GM18520 (cell line): ENCODE results near the gene CASP10.

Source experiments
- ATAC-seq: cut with Tn5 transposase; IDR thresholded peaks from one replicate; pipeline ENCODE4 v1.9.1; 2021; ENCODE audit not compliant: unreplicated experiment

Gene CASP10

DNA sequence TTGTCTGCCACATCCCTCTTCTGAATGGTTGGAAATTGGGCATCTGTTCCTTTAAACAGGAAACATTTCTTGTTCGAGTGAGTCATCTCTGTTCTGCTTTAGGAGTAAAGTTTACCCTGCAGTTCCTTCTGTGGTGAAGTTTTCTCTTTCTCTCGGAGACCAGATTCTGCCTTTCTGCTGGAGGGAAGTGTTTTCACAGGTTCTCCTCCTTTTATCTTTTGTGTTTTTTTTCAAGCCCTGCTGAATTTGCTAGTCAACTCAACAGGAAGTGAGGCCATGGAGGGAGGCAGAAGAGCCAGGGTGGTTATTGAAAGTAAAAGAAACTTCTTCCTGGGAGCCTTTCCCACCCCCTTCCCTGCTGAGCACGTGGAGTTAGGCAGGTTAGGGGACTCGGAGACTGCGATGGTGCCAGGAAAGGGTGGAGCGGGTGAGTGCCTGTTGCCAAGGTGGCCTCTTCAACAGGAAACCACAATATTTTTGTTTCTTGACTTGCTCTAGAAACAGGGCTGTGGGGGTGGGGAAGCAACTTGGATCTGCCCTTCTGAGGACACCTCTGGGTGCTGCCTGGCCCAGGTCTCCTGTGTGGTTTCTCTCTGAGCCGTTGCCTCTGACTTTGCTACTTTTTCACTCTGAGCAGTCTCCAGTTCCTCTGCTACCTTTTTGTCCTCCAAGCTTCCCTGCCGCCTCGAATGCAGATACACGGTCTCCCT, 75.2 kb downstream of the CASP10 start:
- ATAC-seq, result peak; percentile 47

DNA sequence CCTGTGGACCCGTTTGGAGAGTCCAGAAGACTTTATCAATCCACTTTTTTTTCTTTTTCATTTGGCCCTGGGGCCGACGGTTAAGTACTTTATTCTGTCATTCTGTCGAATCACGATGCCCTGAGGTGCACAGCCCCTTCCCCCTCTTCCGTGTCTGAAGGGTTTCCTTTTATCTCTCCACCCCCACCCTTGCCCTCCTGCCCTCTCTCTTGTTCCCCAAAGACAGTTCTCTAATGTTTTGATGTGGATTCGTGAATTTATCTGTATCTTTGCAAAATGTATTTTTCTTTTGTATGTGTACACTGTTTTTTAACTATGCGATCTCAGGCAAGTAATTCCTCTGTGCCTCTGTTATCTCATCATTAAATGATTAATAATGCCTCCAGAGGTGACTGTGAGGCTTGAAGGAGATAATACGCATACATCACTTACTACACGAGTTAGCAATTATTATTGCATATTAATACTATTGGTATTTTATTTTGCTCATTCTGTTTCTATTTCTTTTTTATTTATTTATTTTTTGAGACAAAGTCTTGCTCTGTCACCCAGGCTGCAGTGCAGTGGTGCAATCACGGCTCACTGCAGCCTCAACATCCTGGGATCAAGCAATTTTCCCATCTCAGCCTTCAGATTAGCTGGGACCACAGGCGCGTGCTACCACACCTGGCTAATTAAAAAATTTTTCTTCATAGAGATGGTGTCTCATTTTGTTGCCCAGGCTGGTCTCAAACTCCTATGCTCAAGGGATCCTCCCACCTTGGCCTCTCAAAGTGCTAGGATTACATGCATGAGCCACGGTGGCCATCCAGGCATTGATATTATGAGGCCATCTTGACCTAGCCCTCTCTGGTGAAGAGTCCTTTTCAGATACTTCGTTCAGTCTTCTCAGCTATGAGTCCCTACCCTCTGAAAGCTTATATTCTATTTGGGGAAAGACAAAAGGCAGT, 76.0 kb downstream of the CASP10 start:
- no peak for ATAC-seq

DNA sequence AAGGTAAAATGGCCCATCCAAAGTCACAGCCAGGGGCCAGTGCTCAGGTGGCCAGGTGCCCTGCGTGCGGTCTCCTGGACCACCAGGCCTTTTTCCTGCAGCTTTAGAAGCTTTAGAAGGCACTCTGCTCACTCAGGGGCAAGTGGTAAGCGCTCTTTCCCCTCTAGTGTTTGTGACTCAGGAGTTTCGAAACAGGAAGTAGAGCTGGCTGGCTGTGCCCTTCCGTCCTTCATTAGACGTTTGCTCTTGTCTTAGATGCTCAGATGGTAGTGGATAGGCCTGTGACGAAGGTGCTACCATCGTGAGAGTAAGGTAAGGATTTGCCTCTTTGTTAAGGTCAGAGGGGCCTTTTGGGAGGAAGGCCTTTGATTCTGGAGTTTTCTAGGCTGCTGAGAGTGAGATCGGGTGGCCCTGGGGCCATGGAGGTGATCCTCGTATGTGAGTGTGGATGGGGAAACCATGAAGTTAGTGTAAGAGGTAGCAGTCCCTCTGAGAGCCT, 77.4 kb downstream of the CASP10 start, which contains the start of gene CASP8:
TSS of gene CASP8 (plus strand) at position 235 of the 499 bp plus-strand sequence. CDS start 5,951 bp downstream, outside the sequence.
- ATAC-seq, result no peak

DNA sequence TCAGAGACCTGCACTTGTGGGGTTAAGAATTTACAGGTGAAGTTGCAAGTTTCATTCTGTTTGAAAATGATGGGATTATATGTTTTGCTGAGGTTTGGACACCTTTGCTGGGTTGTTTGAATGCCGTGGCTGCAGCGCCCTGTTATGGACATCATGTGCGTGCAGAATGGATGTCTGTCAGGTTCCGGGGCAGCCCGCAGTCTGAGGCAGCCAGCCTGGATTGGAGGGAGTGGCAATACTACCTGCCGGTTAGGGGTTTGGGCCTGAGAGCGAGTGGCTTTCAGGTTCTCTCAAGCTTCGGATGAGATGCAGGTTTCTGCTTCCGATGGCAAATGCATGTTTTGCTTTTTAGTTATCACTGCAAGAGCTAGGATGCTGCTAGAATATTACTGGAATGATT, 78.5 kb downstream of the CASP10 start:
- no peak for ATAC-seq

DNA sequence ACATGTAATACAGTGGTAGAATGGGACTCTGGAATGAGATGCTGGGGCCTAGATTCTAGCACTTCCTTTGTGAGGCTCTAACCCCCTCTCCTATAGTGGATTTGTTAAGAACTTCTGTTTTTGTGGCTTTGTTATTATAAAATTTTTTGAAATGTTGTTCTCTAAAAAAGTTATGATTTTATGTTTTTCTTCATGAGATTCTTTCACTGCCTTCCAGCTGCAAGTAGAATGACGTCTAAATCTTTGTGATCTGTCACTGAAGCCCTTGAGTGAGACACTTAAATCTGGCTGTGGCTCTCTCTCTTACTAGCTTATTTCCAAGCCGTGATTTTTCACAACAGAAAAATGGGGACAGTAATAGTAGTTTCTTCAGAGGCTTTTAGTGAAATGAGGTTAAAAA, 79.0 kb downstream of the CASP10 start:
- ATAC-seq, result no peak

DNA sequence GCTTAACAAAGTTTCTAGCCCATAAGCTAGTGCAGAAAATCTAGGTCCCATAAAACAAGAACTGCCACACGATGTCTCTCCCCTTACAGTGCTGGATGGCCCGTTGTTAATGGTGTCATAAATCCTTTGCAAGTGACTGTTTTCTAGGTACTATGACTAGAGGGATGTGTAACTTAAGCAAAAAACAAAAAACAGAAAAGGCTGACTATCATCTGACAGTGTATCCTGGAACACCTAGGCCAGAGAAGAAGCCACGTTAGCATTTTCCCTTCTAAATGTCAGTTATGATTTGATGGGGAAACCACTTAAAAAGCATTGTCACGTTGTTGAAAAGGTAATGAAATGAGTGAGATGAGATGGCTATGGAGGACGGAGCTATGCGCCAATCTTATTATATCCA, 79.8 kb downstream of the CASP10 start:
- ATAC-seq, result no peak

DNA sequence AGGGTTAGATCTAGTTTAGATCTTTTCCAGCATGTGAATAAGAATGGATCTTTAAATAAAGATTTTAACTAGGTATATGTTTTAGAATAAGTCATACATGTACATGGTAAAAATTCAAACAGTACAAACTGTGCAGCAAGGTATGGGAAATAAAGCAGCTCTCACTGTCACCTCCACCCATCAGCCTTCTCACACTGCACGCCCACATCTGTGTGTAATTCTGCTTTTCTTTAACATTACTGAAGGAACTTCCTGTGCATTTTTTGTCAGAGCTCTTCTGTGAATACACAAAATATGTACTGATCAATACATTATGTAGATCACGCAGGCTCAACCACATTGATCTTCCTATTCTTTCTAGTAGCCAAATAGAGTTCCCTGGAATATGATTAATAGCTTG, 80.8 kb downstream of the CASP10 start:
- no peak for ATAC-seq

DNA sequence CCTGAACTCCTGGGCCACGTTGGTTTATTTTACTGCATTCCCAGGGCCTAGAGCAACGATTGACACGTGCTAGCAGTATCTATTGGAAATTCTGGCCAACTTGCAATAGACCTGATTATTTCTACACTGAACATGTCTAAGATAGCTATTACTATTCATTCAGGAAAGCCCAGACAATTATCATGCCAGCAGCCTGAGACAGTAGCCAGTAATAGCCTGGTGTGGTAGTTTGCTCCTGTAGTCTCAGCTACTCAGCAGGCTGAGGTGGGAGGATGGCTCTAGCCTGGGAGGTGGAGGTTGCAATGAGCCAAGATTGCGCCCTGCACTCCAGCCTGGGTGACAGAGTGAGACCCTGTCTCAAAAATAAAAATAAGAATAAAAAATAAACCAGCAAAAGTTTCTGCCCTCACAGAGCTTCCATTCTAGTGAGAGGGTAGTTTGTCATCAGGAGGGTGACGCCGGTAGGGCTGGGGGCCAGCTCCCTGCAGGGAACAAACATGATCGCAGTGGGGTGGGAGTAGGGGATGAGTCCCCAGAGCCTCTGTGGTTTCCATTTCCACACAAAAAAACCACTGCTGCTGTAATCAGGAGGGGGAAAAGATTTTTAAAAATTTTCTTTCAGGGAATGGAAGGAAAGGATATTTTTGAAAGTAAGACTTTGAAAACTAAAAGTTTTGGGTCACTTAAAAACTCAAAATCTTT, 81.7 kb downstream of the CASP10 start:
- no peak for ATAC-seq

DNA sequence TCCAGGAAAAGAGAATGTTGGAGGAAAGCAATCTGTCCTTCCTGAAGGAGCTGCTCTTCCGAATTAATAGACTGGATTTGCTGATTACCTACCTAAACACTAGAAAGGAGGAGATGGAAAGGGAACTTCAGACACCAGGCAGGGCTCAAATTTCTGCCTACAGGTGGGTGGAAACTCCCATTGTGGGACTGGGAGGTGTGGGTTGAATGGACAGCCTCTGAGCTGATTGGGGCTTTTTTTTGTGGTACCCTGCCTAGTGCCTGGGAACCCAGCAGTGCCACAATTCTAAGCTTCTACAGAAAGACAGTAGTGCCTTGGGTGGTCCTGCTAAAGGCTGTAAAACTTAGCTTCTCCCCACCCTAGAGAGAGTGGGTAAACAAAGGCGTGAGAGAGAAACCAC, 83.7 kb downstream of the CASP10 start:
- no peak for ATAC-seq

DNA sequence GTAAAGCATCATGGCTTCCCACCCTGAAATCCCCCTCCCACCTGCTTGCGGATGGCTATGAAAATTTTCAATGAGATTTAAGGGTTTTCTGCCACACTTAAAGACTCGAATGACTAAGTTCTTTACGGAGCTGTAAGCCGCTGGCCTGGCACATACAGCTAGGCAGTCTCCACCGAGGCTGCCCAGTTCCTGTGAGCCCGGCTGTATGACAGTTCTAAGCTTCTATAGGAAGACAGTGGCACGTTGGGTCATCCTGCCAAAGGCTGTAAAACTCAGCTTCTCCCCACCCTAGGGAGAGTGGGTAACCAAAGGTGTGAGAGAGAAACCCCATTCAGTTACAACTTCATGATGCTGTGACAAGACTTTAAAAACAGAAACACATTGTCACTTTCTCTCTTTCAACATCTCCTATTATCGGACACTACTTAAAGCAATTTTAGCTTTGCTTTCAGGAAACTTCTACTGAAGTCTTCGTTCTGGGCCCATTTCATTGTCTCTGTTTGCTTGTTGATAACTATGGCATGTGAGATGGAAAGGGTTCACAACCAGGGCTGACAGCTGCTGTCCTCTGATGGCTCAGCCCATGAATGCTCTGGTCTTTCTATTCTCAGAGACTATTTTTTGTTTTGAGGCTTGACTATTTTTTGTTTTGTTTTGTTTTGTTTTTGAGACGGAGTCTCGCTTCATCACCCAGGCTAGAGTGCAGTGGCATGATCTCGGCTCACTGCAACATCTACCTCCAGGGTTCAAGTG, 84.5 kb downstream of the CASP10 start:
- ATAC-seq, result no peak

DNA sequence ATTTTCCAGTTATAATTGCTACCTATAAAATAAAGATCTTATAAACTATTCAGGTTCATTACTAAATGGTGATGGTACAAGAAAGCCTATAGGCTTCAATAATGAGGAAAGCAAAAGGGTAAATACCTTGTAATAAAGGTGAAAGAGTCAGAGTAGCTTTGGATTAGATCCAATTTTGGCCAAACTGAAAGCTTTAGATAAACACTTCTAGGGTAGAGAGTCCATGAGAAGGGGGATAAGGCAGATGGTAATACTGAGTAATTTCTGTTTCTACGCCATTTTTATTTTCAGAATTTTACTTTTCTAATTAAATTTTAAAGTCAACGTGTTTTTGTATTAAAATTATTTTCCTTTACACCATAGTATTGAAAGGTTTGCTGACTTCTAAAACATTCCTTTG, 86.8 kb downstream of the CASP10 start:
- no peak for ATAC-seq

DNA sequence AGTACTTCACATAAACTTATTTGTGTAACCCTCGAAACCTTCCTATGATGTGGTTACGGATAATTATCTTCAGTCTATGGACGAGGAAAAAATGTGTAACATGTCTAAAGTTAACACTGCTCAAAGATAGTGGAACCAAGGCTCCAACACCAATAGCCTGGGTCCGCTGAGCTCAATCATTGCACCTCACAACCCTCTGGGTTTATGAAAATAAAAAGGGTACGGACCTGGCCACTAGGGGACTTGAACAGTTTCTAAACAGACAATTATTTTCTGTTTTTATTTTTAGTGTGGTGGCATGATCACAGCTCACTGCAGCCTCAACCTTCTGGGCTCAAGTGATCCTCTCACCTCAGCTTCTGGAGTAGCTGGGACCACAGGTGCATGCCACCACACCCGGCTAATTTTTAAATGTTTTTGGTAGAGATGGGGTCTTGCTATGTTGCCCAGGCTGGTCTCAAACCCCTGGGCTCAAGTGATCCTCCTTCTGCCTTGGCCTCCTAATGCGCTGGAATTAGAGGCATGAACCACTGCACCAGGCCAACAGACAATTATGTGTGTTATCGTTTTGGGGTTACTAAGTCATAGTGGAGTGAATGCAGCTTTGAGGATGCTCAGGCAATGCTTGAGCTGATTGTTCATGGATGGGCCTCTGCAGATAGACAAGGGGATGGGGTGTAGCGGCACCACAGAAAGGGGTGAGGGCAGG, 87.5 kb downstream of the CASP10 start:
- ATAC-seq, result no peak

DNA sequence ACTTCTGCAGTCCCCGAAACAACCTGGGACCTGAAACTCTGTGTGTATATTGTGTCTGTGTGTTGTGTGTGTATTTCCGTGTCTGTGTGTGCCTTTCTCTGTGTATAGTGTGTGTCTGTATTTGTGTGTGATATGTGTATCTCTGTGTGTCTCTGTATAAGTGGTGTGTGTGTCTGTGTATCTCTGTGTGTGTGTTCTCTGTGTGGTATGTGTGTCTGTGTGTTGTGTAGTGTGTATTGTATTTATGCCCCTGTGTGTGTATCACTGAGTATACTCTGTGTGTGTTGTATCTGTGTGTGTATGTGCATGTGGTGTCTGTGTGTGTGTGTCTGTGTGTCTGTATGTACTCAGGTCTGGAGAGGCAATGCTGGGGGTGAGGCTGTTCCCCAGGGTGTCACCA, 89.0 kb downstream of the CASP10 start:
- ATAC-seq, result no peak

DNA sequence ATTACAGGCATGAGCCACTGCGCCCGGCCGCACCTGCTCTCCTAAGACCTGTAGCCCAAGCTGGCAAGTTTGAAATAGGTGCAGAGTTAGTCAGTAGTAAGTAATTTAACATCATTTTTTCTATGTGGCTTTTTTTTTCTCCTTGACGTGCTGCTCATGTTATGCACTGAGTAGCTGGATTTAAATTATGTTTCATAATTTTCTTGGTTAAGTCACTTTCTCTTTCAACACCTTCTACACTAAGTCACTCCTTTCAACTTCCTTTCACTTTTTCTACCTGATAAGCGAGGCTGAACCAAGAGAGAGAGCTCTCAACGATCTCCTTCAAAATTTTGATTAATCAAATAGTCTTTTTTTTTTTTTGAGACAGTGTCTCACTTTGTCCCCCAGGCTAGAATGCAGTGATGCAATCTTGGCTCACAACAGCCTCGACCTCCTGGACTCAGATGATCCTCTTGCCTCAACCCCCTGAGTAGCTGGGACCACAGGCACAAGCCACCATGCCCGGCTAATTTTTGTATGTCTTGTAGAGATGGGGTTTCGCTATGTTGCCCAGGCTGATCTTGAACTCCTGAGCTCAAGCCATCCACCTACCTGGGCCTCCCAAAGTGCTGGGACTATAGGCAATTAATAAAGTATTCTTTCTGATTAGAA, 90.5 kb downstream of the CASP10 start:
- no peak for ATAC-seq

DNA sequence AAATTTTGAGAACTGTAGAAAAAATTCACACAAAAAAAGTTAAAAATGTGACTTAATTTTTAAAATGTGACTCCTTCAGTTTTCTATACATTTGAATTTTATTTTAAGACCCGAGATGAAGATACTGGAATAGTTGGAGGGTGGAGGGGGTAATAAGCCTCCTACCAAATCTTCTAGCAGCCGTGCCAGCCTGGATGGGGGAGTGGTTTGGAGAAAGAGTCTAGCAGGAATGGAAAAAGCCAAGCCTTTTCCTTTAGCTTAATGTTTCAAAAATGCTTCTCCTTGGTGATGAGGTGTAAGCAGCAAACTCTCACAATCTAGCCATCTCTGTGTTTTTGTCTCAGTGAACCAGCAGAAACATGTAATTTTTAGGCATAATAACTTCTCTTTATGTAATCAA, 92.1 kb downstream of the CASP10 start:
- ATAC-seq, result no peak

DNA sequence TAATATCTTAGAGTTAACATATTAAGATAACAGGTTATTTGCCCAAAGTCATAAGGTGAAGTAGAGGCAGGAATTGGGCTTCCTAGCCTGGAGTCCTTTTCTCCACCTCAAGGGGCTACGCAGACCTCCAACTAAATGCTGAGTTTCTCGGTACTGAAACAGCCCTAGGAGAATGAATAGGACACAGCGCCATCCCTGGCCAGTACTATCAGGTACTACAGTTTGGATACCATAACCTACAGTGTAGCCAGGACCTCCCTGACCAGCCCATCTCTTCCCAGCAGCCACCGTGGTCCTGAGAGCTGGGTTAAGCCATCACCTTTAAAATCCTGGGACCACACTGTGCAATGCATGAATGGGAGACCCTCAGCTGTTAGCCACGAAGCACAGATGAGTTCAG, 93.0 kb downstream of the CASP10 start:
- no peak for ATAC-seq

DNA sequence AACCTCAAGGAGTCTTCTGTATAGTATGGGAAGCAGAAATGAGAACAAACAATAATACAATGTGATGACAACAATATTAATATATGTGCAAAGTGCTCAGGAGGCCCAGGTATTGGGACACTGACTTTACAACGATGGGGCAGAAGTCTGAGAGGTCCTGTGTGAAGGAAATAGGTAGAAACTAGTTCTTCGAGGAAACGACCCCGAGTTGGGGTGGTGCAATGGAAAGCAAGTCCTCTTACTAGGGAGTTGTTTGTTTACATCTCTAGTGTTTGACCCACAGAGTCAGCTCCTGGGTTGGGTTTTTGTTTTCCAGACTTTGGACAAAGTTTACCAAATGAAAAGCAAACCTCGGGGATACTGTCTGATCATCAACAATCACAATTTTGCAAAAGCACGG, 93.6 kb downstream of the CASP10 start:
- no peak for ATAC-seq
